HepG2 (cell line): ENCODE measurements around the gene HAPLN2. TPM values are rescaled to one million over a fixed set of nuclear protein-coding genes. Genes with fewer than 3 reads are reported as not detected.

Experiments
- ATF7 ChIP-seq, 2 experiments: fragments of 450-650 bp in 1 of 2; sonication (generic) in 1 of 2; formaldehyde crosslinking in 1 of 2; IDR thresholded peaks; 2 replicates each; pipeline versions ENCODE4 v1.4.0 to v1.6.1; 2016 to 2020; ENCODE audit warnings: antibody characterized with exemption in 1 of 2, mild to moderate bottlenecking in 1 of 2, missing genetic modification reagents in 1 of 2
- DR1 ChIP-seq: sonication (generic); formaldehyde crosslinking; IDR thresholded peaks from 2 replicates; pipeline ENCODE4 v1.8.0; 2021; ENCODE audit warnings: mild to moderate bottlenecking, missing genetic modification reagents, inconsistent platforms
- EP300 ChIP-seq, 3 experiments: sonication (generic) in 1 of 3; formaldehyde crosslinking in 1 of 3; IDR thresholded peaks; 2 replicates each; pipeline versions ENCODE4 v1.5.1 to v1.6.1; 2011 to 2020; ENCODE audit warnings: low read depth in 2 of 3, low read length in 2 of 3, borderline replicate concordance in 1 of 3, improper control_type of control experiment in 1 of 3, mild to moderate bottlenecking in 1 of 3, missing genetic modification reagents in 1 of 3, moderate library complexity in 1 of 3
- FOXK2 ChIP-seq: fragments of 450-650 bp; IDR thresholded peaks from 2 replicates; pipeline ENCODE4 v1.6.1; 2016
- HOXA5 ChIP-seq: sonication (generic); formaldehyde crosslinking; IDR thresholded peaks from 2 replicates; pipeline ENCODE4 v1.4.0; 2020; ENCODE audit warnings: missing genetic modification reagents
- IRF9 ChIP-seq: sonication (generic); formaldehyde crosslinking; IDR thresholded peaks from 2 replicates; pipeline ENCODE4 v1.8.0; 2022; ENCODE audit warnings: missing genetic modification reagents, mild to moderate bottlenecking, borderline replicate concordance
- KDM1A ChIP-seq: IDR thresholded peaks from 2 replicates; pipeline ENCODE4 v1.6.1; 2016; ENCODE audit warnings: missing compliant biosample characterization
- MIER3 ChIP-seq: IDR thresholded peaks from 2 replicates; pipeline ENCODE4 v1.6.1; 2016; ENCODE audit warnings: missing compliant biosample characterization, borderline replicate concordance
- NBN ChIP-seq: fragments of 450-650 bp; conservative IDR thresholded peaks from 2 replicates; pipeline ENCODE4 v1.6.1; 2017
- SOX13 ChIP-seq, 3 experiments: fragments of 450-650 bp in 1 of 3; sonication (generic) in 1 of 3; formaldehyde crosslinking in 1 of 3; IDR thresholded peaks in 2 of 3; conservative IDR thresholded peaks in 1 of 3; 2 replicates each; pipeline versions ENCODE4 v1.5.0 to v1.6.1; 2016 to 2020; ENCODE audit warnings: antibody characterized with exemption in 1 of 3, mild to moderate bottlenecking in 1 of 3, missing compliant biosample characterization in 1 of 3, missing genetic modification reagents in 1 of 3, moderate library complexity in 1 of 3
- ZNF503 ChIP-seq: sonication (generic); formaldehyde crosslinking; IDR thresholded peaks from 2 replicates; pipeline ENCODE4 v1.4.0; 2020; ENCODE audit warnings: missing genetic modification reagents
- ZNF569 ChIP-seq: sonication (generic); formaldehyde crosslinking; IDR thresholded peaks from 2 replicates; pipeline ENCODE4 v1.5.0; 2020; ENCODE audit warnings: mild to moderate bottlenecking, missing genetic modification reagents, moderate library complexity, borderline replicate concordance
- ZNF589 ChIP-seq: sonication (generic); formaldehyde crosslinking; conservative IDR thresholded peaks from 2 replicates; pipeline ENCODE4 v1.8.0; 2022; ENCODE audit warnings: mild to moderate bottlenecking, moderate library complexity, missing genetic modification reagents
- ZNF678 ChIP-seq: sonication (generic); formaldehyde crosslinking; IDR thresholded peaks from 2 replicates; pipeline ENCODE4 v1.4.0; 2020; ENCODE audit warnings: mild to moderate bottlenecking, missing genetic modification reagents
- ZNF773 ChIP-seq: sonication (generic); formaldehyde crosslinking; IDR thresholded peaks from 2 replicates; pipeline ENCODE4 v1.4.0; 2020; ENCODE audit warnings: missing genetic modification reagents, borderline replicate concordance
- polyA plus RNA-seq, 8 experiments: library from polyadenylated mRNA; depleted of rRNA in 3 of 8; stranded (reverse) in 7 of 8; unstranded in 1 of 8; fragments of >200 nt; fragmentation: Illumina TruSeq in 4 of 8; extraction: Trizol in 4 of 8; gene quantifications; 2 replicates each; pipeline versions ENCODE4 v1.2.1 to v1.2.3, GENCODE V29; 2011 to 2016; ENCODE audit warnings: low read depth in 4 of 8, missing spikeins in 1 of 8, mixed read lengths in 1 of 8; ENCODE audit not compliant: insufficient read depth in 1 of 8
- total RNA-seq, 5 experiments: library from RNA; depleted of rRNA; stranded (reverse); fragments of >200 nt; fragmentation: Illumina TruSeq; extraction: Trizol; gene quantifications; 2 replicates each; pipeline ENCODE4 v1.2.3, GENCODE V29; 2016; ENCODE audit warnings: low read depth in 1 of 5
- TF ChIP-seq, protein P1 (sequence below): IDR thresholded peaks from 2 replicates; pipeline ENCODE4 v1.6.1; 2012; ENCODE audit warnings: low read depth, low read length, improper control_type of control experiment
- TF ChIP-seq, protein P2 (sequence below): sonication (generic); formaldehyde crosslinking; IDR thresholded peaks from 2 replicates; pipeline ENCODE4 v1.9.0; 2021; ENCODE audit warnings: mild to moderate bottlenecking, missing genetic modification reagents

The HAPLN2 gene
- total and polyA plus RNA-seq, 2 of the 13 experiments (the other 11 are each of a cell fraction or from before 2014, with no cell fraction given): not detected

DNA sequence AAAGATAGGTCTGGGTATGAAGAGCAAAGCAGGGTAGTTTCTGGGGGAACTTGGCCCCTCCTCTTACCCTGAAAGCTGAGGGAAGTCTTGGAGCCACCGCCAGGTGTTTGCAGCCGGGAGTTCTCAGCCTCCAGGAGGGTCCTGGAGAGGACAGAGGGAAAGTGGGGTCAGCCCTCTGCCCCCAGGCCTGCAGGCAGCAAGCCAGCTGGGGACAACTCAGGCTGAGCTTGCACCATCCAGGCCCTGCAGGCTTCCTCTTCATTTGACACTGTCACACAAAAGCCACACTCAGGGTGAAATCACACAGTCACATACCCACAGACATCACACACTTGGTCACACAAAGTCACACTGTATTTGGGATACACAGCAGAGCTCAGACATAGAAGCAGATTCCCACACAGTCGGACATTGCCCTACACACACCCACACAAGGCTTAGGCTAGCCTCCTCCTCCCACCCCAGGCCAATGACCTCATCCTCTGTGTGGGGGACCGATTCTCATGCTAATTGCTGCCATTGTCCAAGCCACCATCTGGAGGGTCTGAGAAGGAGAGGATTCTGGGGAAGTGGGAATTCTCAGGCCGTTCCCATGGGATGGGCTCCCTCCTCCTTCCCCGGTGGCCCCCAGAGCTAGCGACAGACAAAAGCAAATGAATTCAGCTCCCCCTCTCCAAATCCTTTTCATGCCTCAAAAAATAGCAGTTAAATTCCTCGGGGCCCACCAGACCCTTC lies 54.3 kb downstream of the HAPLN2 start (continued):
- TF ChIP-seq, protein P1, sequence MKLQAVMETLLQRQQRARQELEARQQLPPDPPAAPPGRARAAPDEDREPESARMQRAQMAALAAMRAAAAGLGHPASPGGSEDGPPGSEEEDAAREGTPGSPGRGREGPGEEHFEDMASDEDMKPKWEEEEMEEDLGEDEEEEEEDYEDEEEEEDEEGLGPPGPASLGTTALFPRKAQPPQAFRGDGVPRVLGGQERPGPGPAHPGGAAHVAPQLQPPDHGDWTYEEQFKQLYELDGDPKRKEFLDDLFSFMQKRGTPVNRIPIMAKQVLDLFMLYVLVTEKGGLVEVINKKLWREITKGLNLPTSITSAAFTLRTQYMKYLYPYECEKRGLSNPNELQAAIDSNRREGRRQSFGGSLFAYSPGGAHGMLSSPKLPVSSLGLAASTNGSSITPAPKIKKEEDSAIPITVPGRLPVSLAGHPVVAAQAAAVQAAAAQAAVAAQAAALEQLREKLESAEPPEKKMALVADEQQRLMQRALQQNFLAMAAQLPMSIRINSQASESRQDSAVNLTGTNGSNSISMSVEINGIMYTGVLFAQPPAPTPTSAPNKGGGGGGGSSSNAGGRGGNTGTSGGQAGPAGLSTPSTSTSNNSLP: no peak
- TF ChIP-seq KDM1A (CRISPR knock-in tag) (no peak), ZNF503 (CRISPR knock-in tag) (no peak), ZNF589 (no peak), NBN (no peak), ZNF773 (CRISPR knock-in tag) (no peak), IRF9 (CRISPR knock-in tag) (no peak), ZNF678 (CRISPR knock-in tag) (no peak), DR1 (no peak), ATF7 (IDR thresholded peaks at IDR 0.05) (peak; percentile 74), ATF7 (CRISPR knock-in tag; IDR thresholded peaks at IDR 0.05) (no peak), HOXA5 (no peak), SOX13 (IDR thresholded peaks at IDR 0.05) (0 out of 2 replicates have a peak, but pooled peaks have one; percentile 36), SOX13 (CRISPR knock-in tag; conservative IDR thresholded peaks at IDR 0.05 in 1 of 2, IDR thresholded peaks at IDR 0.05 in 1 of 2) (peak in 1 of 2 experiments; percentile 71; a peak in 2 of 4 replicates), EP300 (IDR thresholded peaks at IDR 0.05; ENCODE audit: low read depth in 2 of 2, low read length in 2 of 2) (no peak), EP300 (CRISPR knock-in tag; IDR thresholded peaks at IDR 0.05; ENCODE audit: borderline replicate concordance) (no peak), FOXK2 (no peak), MIER3 (CRISPR knock-in tag) (no peak), ZNF569 (no peak)
- TF ChIP-seq, protein P2, sequence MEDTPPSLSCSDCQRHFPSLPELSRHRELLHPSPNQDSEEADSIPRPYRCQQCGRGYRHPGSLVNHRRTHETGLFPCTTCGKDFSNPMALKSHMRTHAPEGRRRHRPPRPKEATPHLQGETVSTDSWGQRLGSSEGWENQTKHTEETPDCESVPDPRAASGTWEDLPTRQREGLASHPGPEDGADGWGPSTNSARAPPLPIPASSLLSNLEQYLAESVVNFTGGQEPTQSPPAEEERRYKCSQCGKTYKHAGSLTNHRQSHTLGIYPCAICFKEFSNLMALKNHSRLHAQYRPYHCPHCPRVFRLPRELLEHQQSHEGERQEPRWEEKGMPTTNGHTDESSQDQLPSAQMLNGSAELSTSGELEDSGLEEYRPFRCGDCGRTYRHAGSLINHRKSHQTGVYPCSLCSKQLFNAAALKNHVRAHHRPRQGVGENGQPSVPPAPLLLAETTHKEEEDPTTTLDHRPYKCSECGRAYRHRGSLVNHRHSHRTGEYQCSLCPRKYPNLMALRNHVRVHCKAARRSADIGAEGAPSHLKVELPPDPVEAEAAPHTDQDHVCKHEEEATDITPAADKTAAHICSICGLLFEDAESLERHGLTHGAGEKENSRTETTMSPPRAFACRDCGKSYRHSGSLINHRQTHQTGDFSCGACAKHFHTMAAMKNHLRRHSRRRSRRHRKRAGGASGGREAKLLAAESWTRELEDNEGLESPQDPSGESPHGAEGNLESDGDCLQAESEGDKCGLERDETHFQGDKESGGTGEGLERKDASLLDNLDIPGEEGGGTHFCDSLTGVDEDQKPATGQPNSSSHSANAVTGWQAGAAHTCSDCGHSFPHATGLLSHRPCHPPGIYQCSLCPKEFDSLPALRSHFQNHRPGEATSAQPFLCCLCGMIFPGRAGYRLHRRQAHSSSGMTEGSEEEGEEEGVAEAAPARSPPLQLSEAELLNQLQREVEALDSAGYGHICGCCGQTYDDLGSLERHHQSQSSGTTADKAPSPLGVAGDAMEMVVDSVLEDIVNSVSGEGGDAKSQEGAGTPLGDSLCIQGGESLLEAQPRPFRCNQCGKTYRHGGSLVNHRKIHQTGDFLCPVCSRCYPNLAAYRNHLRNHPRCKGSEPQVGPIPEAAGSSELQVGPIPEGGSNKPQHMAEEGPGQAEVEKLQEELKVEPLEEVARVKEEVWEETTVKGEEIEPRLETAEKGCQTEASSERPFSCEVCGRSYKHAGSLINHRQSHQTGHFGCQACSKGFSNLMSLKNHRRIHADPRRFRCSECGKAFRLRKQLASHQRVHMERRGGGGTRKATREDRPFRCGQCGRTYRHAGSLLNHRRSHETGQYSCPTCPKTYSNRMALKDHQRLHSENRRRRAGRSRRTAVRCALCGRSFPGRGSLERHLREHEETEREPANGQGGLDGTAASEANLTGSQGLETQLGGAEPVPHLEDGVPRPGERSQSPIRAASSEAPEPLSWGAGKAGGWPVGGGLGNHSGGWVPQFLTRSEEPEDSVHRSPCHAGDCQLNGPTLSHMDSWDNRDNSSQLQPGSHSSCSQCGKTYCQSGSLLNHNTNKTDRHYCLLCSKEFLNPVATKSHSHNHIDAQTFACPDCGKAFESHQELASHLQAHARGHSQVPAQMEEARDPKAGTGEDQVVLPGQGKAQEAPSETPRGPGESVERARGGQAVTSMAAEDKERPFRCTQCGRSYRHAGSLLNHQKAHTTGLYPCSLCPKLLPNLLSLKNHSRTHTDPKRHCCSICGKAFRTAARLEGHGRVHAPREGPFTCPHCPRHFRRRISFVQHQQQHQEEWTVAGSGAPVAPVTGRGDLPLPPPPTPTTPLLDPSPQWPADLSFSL (CRISPR knock-in tag): peak; percentile 56; the same call in 1 of the 2 replicates
